Measurements from ENCODE around the gene EBF4. TPM values are rescaled to one million over a fixed set of nuclear protein-coding genes. Genes with fewer than 3 reads are reported as not detected.
A peak's percentile ranks its signal among the peaks of the same experiment; 100 is the strongest.

The EBF4 gene
- total RNA-seq, 2 donors from 2014 or later, result 6.4 to 12.1 TPM

DNA sequence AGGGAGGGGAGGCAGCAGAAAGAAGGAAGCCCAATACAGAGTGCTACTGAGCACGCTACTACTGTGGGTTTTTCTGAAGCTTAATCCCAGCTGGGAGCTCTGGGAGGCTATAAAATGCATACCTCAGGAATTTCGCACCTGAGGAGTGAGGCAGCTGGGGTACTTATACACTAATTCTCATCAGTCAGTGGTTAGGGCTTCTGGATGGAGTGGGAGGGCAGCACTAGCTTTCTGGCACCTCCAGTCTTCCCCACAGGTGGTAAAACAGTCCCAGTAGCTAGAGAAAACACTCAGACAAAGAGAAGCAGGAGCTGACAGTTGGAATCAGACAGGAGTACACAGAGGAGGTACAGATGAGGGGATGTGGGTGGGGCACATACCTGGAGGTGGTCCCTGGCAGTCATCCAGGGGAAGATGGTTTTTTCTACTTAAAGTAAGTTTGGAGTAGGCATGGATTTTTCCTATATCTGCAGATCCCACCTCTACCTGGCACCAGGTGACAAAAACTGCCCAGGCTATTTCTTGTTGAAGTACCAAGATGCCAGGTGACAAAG is 70.1 kb downstream of the EBF4 start:
- no peak overlapping the region for H3K27ac Mint-ChIP-seq

GRCh38 chr20:2763186-2763585 is 70.6 kb downstream of the EBF4 start:
- H3K4me1 Mint-ChIP-seq, result peaks cover 14% of the 10 kb centered on the region
- H3K4me3 Mint-ChIP-seq, result no peak overlapping the region
- H3K27me3 Mint-ChIP-seq (ENCODE audit: insufficient read depth), result peaks cover 18% of the 10 kb centered on the region
- peaks cover 5% of the 10 kb centered on the region for H3K4me1 ChIP-seq (ENCODE audit: control insufficient read depth, insufficient read depth, low read length)
- no peaks in the 10 kb centered on the region for H3K9me3 ChIP-seq (ENCODE audit: control insufficient read depth, low read length)
- no peak overlapping the region for H3K4me3 ChIP-seq (ENCODE audit: low read length)
- no peaks in the 10 kb centered on the region for H3K9me3 Mint-ChIP-seq
- H3K27me3 ChIP-seq (ENCODE audit: control insufficient read depth, insufficient read depth, low read length, poor library complexity, severe bottlenecking), result peaks cover 6% of the 10 kb centered on the region
- H3K9ac ChIP-seq (ENCODE audit: extremely low read depth, low read length, poor library complexity, severe bottlenecking), result no peak overlapping the region
- TF ChIP-seq, protein P1, sequence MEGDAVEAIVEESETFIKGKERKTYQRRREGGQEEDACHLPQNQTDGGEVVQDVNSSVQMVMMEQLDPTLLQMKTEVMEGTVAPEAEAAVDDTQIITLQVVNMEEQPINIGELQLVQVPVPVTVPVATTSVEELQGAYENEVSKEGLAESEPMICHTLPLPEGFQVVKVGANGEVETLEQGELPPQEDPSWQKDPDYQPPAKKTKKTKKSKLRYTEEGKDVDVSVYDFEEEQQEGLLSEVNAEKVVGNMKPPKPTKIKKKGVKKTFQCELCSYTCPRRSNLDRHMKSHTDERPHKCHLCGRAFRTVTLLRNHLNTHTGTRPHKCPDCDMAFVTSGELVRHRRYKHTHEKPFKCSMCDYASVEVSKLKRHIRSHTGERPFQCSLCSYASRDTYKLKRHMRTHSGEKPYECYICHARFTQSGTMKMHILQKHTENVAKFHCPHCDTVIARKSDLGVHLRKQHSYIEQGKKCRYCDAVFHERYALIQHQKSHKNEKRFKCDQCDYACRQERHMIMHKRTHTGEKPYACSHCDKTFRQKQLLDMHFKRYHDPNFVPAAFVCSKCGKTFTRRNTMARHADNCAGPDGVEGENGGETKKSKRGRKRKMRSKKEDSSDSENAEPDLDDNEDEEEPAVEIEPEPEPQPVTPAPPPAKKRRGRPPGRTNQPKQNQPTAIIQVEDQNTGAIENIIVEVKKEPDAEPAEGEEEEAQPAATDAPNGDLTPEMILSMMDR (conservative IDR thresholded peaks at IDR 0.05), result peak; percentile 45
- H3K36me3 Mint-ChIP-seq (ENCODE audit: low read depth), result no peaks in the 10 kb centered on the region
- no peaks in the 10 kb centered on the region for H3K36me3 ChIP-seq (ENCODE audit: control insufficient read depth, insufficient read depth, low read length)
- peak; percentile 60 for DNase-seq
- WGBS, 2 experiments (ENCODE audit: insufficient coverage in 1 of 2, insufficient read length in 1 of 2), result 73 to 74% methylated on average over 3 to 5 of the region's 5 CpGs
- no peak overlapping the region for H3K27ac Mint-ChIP-seq
- no peak overlapping the region for H3K27ac ChIP-seq (ENCODE audit: low read depth, low read length)

More for the DNA sequence above, 70.1 kb downstream of the EBF4 start:
- no peaks in the 10 kb centered on the region for H3K9me3 Mint-ChIP-seq
- WGBS, 2 experiments (ENCODE audit: insufficient coverage in 1 of 2, insufficient read length in 1 of 2), result 44 to 60% methylated on average over 1 to 2 of the region's 2 CpGs
- no peak overlapping the region for H3K4me3 Mint-ChIP-seq
- TF ChIP-seq, protein P1 (conservative IDR thresholded peaks at IDR 0.05), result no peak
- H3K36me3 Mint-ChIP-seq (ENCODE audit: low read depth), result no peaks in the 10 kb centered on the region
- Histone ChIP-seq H3K36me3 (ENCODE audit: control insufficient read depth, insufficient read depth, low read length) (no peaks in the 10 kb centered on the region), H3K4me3 (ENCODE audit: low read length) (no peak overlapping the region), H3K4me1 (ENCODE audit: control insufficient read depth, insufficient read depth, low read length) (peaks cover 5% of the 10 kb centered on the region), H3K27me3 (ENCODE audit: control insufficient read depth, insufficient read depth, low read length, poor library complexity, severe bottlenecking) (peaks cover 1% of the 10 kb centered on the region), H3K27ac (ENCODE audit: low read depth, low read length) (no peak overlapping the region), H3K9me3 (ENCODE audit: control insufficient read depth, low read length) (no peaks in the 10 kb centered on the region), H3K9ac (ENCODE audit: extremely low read depth, low read length, poor library complexity, severe bottlenecking) (no peak overlapping the region)
- H3K27me3 Mint-ChIP-seq (ENCODE audit: insufficient read depth), result peaks cover 19% of the 10 kb centered on the region
- peaks cover 14% of the 10 kb centered on the region for H3K4me1 Mint-ChIP-seq
- DNase-seq, result peak; percentile 82

DNA sequence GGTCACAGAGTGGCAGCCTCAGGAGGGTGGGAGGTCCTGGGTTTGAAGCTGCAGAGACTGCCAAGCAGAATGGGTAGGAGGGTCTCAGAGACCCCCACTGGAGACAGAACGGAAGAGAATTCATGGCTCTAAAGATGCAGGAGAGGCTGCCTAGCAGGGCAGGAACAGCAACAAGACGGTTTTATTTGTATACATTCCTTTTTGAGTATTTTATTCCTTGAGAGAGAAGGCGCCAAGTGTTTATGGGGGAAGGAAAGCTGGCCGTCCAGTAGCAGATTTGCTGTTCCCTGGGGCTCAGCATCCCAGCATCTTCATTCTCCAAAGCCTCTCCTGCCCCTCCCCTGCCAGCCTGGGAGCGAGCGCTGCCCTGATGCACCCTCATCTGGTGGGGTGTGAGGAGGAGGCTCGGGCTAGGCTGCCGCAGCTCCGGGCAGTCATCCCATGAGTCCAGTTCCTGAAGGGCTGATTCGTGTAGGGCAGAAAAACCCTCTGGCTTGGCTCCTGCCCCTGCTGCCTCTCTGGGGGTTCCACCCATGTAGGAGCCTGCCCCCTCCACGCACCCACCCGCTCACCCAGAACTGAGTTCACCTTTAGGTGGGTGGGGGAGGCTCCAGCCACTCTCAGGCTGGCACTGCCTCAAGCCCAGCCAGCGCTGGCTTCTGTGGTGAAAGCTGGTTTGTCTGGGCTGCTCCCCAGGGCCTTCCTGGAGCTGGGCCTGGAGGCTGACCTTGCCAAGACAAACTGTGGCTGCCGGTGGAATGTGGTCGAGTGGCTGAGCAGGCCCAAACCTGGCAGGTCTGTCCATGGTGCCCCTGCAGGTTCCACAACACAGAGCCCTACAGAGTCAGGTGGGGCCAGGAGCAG is 75.4 kb downstream of the EBF4 start:
- Histone ChIP-seq H3K27me3 (ENCODE audit: control insufficient read depth, insufficient read depth, low read length, poor library complexity, severe bottlenecking) (peaks cover 6% of the 10 kb centered on the region), H3K9ac (ENCODE audit: extremely low read depth, low read length, poor library complexity, severe bottlenecking) (no peak overlapping the region), H3K4me3 (ENCODE audit: low read length) (no peak overlapping the region), H3K9me3 (ENCODE audit: control insufficient read depth, low read length) (no peaks in the 10 kb centered on the region), H3K27ac (ENCODE audit: low read depth, low read length) (no peak overlapping the region), H3K36me3 (ENCODE audit: control insufficient read depth, insufficient read depth, low read length) (no peaks in the 10 kb centered on the region), H3K4me1 (ENCODE audit: control insufficient read depth, insufficient read depth, low read length) (no peaks in the 10 kb centered on the region)
- Mint-ChIP-seq H3K27me3 (ENCODE audit: insufficient read depth) (peaks cover 30% of the 10 kb centered on the region), H3K36me3 (ENCODE audit: low read depth) (no peaks in the 10 kb centered on the region), H3K9me3 (no peaks in the 10 kb centered on the region), H3K27ac (no peak overlapping the region), H3K4me1 (peaks cover 2% of the 10 kb centered on the region), H3K4me3 (no peak overlapping the region)
- TF ChIP-seq, protein P1 (conservative IDR thresholded peaks at IDR 0.05), result no peak
- 85 to 88% methylated on average over 4 to 11 of the region's 15 CpGs for WGBS, 2 experiments (ENCODE audit: insufficient coverage in 1 of 2, insufficient read length in 1 of 2)
- peak; percentile 53 for DNase-seq
